HepG2 (cell line): ENCODE data around the gene SPPL2B. TPM values are rescaled to one million over a fixed set of nuclear protein-coding genes. Genes with fewer than 3 reads are reported as not detected.
"Not testable (repeated sequence)": the region's sequence is repeated elsewhere in the genome, so short reads cannot be mapped to it uniquely, and the experiment has no call there.

Experiments used
- ATAC-seq: fragments of 200-7000 bp; cut with Tn5 transposase; 3 replicates; pipeline ENCODE4 v1.9.1; 2020; ENCODE audit warnings: mild to moderate bottlenecking, moderate library complexity
- BruUV-seq: library from RNA; stranded (reverse); fragments of 400-500 nt; replicated peaks from 2 replicates; lab custom pipeline; 2021; lab: Mats Ljungman, UMichigan
- CTCF ChIA-PET: fragments of 300-600 bp; formaldehyde crosslinking; extraction: SDS; loops from one replicate; lab custom pipeline; 2021; ENCODE audit warnings: low total read pairs, inconsistent platforms, low intra/inter-chr PET ratio; lab: Yijun Ruan, JAX
- POLR2A ChIA-PET: fragments of 350-600 bp; sonication (Branson Sonifier 250); formaldehyde crosslinking; loops from one replicate; lab custom pipeline; 2020; ENCODE audit warnings: antibody characterized with exemption, inconsistent platforms; lab: Yijun Ruan, JAX
- DNase-seq: peaks from one replicate; pipeline ENCODE4 v3.0.0-alpha.2; 2015; ENCODE audit warnings: low spot score
- FAIRE-seq: peaks from 3 replicates; lab custom pipeline; 2011; peaks lifted over from hg19 to GRCh38; lab: Jason Lieb, UNC
- H2AFZ ChIP-seq: one replicate; pipeline ENCODE4 v1.6.1; 2011; ENCODE audit warnings: low read length, inconsistent platforms
- H3K27ac ChIP-seq: fragments of 300-600 bp; 3 replicates; pipeline ENCODE4 v1.8.0; 2011; ENCODE audit warnings: mixed run types, mild to moderate bottlenecking, mixed read lengths, low read length, inconsistent platforms; ENCODE audit not compliant: insufficient read depth; ENCODE audit errors: extremely low read length
- H3K27me3 ChIP-seq, 2 experiments: fragments of 200-600 bp in 1 of 2; 2 replicates in 1 of 2; 3 replicates in 1 of 2; pipeline versions ENCODE4 v1.6.0 to v1.8.0; 2011; ENCODE audit warnings: low read length in 2 of 2, mild to moderate bottlenecking in 2 of 2, moderate library complexity in 2 of 2, inconsistent platforms in 1 of 2; ENCODE audit not compliant: insufficient read depth in 2 of 2, control insufficient read depth in 1 of 2
- H3K36me3 ChIP-seq, 2 experiments: fragments of 200-600 bp in 1 of 2; replicated peaks in 1 of 2; 2 replicates in 1 of 2; 3 replicates in 1 of 2; pipeline versions ENCODE4 v1.5.1 to v1.8.0; 2011; ENCODE audit warnings: low read length in 2 of 2, inconsistent platforms in 1 of 2; ENCODE audit not compliant: insufficient read depth in 2 of 2, control insufficient read depth in 1 of 2
- H3K4me1 ChIP-seq: 2 replicates; pipeline ENCODE4 v1.5.1; 2012; ENCODE audit warnings: low read length, inconsistent platforms; ENCODE audit not compliant: insufficient read depth
- H3K4me2 ChIP-seq: 2 replicates; pipeline ENCODE4 v1.6.0; 2011; ENCODE audit warnings: low read depth, low read length, inconsistent platforms
- H3K4me3 ChIP-seq, 3 experiments: fragments of 200-600 bp in 1 of 3; sonication (generic), shearing (Covaris generic) in 1 of 3; replicated peaks in 1 of 3; 2 replicates each; pipeline ENCODE4 v1.5.1; 2011 to 2016; ENCODE audit warnings: low read length in 3 of 3, inconsistent platforms in 2 of 3, low read depth in 2 of 3, mild to moderate bottlenecking in 2 of 3, control low read depth in 1 of 3, mixed read lengths in 1 of 3; ENCODE audit not compliant: insufficient read depth in 1 of 3
- H3K79me2 ChIP-seq: one replicate; pipeline ENCODE4 v1.6.1; 2011; ENCODE audit warnings: low read length, inconsistent platforms; ENCODE audit not compliant: insufficient read depth
- H3K9ac ChIP-seq: 2 replicates; pipeline ENCODE4 v1.6.0; 2011; ENCODE audit warnings: mild to moderate bottlenecking, low read depth, low read length, inconsistent platforms; ENCODE audit not compliant: insufficient read depth
- H3K9me3 ChIP-seq: 2 replicates; pipeline ENCODE4 v1.5.1; 2012; ENCODE audit warnings: mild to moderate bottlenecking, low read length
- H4K20me1 ChIP-seq: 2 replicates; pipeline ENCODE4 v1.6.0; 2011; ENCODE audit warnings: inconsistent platforms, mild to moderate bottlenecking, low read length, moderate library complexity; ENCODE audit not compliant: insufficient read depth
- HINFP ChIP-seq: sonication (generic); formaldehyde crosslinking; IDR thresholded peaks from 2 replicates; pipeline ENCODE4 v1.4.0; 2020; ENCODE audit warnings: low read depth, mild to moderate bottlenecking, missing genetic modification reagents
- IKZF5 ChIP-seq: IDR thresholded peaks from 2 replicates; pipeline ENCODE4 v1.6.1; 2018; ENCODE audit warnings: missing genetic modification reagents, mild to moderate bottlenecking, missing compliant biosample characterization
- NONO ChIP-seq, 2 experiments: fragments of 450-650 bp in 1 of 2; sonication (generic) in 1 of 2; formaldehyde crosslinking in 1 of 2; IDR thresholded peaks in 1 of 2; conservative IDR thresholded peaks in 1 of 2; 2 replicates each; pipeline versions ENCODE4 v1.6.1 to v1.8.0; 2017 to 2022; ENCODE audit warnings: mild to moderate bottlenecking in 1 of 2, missing genetic modification reagents in 1 of 2, moderate library complexity in 1 of 2
- SIX4 ChIP-seq: sonication (generic); formaldehyde crosslinking; IDR thresholded peaks from 2 replicates; pipeline ENCODE4 v1.4.0; 2020; ENCODE audit warnings: missing genetic modification reagents
- THAP9 ChIP-seq: sonication (generic); formaldehyde crosslinking; IDR thresholded peaks from 2 replicates; pipeline ENCODE4; 2020; ENCODE audit warnings: missing genetic modification reagents, mild to moderate bottlenecking, borderline replicate concordance
- ZC3H4 ChIP-seq: sonication (generic); formaldehyde crosslinking; IDR thresholded peaks from 2 replicates; pipeline ENCODE4 v1.4.0; 2020; ENCODE audit warnings: missing genetic modification reagents, borderline replicate concordance
- ZMYM4 ChIP-seq: sonication (generic); formaldehyde crosslinking; IDR thresholded peaks from 2 replicates; pipeline ENCODE4 v1.8.1; 2023; ENCODE audit warnings: mild to moderate bottlenecking, missing genetic modification reagents
- ZNF275 ChIP-seq: sonication (generic); formaldehyde crosslinking; IDR thresholded peaks from 2 replicates; pipeline ENCODE4 v1.8.0; 2022; ENCODE audit warnings: missing genetic modification reagents, mild to moderate bottlenecking, inconsistent platforms, borderline replicate concordance
- ZNF280B ChIP-seq: sonication (generic); formaldehyde crosslinking; IDR thresholded peaks from 2 replicates; pipeline ENCODE4 v1.5.0; 2020; ENCODE audit warnings: missing genetic modification reagents, mild to moderate bottlenecking, borderline replicate concordance
- ZNF292 ChIP-seq: sonication (generic); formaldehyde crosslinking; IDR thresholded peaks from 2 replicates; pipeline ENCODE4 v1.8.1; 2022; ENCODE audit warnings: mild to moderate bottlenecking, low read depth, missing genetic modification reagents, borderline replicate concordance
- ZNF460 ChIP-seq: sonication (generic); formaldehyde crosslinking; IDR thresholded peaks from 2 replicates; pipeline ENCODE4 v1.5.1; 2020; ENCODE audit warnings: missing genetic modification reagents, mild to moderate bottlenecking, borderline replicate concordance
- WGBS: methylation state at CpG from one replicate; pipeline ENCODE4 v1.1.6; 2017; ENCODE audit warnings: low lambda C conversion rate; 5-methylcytosine and 5-hydroxymethylcytosine counted together
- in situ Hi-C: cut with HindIII; loops from 2 replicates; pipeline ENCODE4 v1.10.0; 2017; ENCODE audit warnings: low pct_unique_long_range_greater_than_20kb; ENCODE audit not compliant: extremely low pct_ligation_motif_present
- intact Hi-C: fragments of 100-400 bp; cut with micrococcal nuclease; formaldehyde crosslinking; loops from one replicate; pipeline ENCODE4 v1.10.0; 2022; ENCODE audit not compliant: unreplicated experiment
- polyA plus RNA-seq, 8 experiments: library from polyadenylated mRNA; depleted of rRNA in 3 of 8; stranded (reverse) in 7 of 8; unstranded in 1 of 8; fragments of >200 nt; fragmentation: Illumina TruSeq in 4 of 8; extraction: Trizol in 4 of 8; gene quantifications; 2 replicates each; pipeline versions ENCODE4 v1.2.1 to v1.2.3, GENCODE V29; 2011 to 2016; ENCODE audit warnings: low read depth in 4 of 8, missing spikeins in 1 of 8, mixed read lengths in 1 of 8; ENCODE audit not compliant: insufficient read depth in 1 of 8
- total RNA-seq, 5 experiments: library from RNA; depleted of rRNA; stranded (reverse); fragments of >200 nt; fragmentation: Illumina TruSeq; extraction: Trizol; gene quantifications; 2 replicates each; pipeline ENCODE4 v1.2.3, GENCODE V29; 2016; ENCODE audit warnings: low read depth in 1 of 5

Gene SPPL2B
- total and polyA plus RNA-seq, 2 of the 13 experiments (the other 11 are each of a cell fraction or from before 2014, with no cell fraction given), result 14.9 to 15.2 TPM

GRCh38 chr19:2395293-2395829, 66.9 kb downstream of the SPPL2B start:
- peak; percentile 28 for ATAC-seq
- Histone ChIP-seq H3K4me1 (peaks cover 46% of the 10 kb centered on the region), H3K4me3 (peak overlapping the region; percentile 27 to 66 (median 37); a peak in 3 of 6 replicates), H3K27ac (peak overlapping the region; percentile 85), H3K9ac (peak overlapping the region; percentile 57), H3K4me2 (peak overlapping the region; percentile 85)
- FAIRE-seq; H4K20me1 ChIP-seq; H3K9me3 ChIP-seq; H3K36me3 ChIP-seq; H3K79me2 ChIP-seq; intact Hi-C loops; CTCF ChIA-PET; H2AFZ ChIP-seq; DNase-seq; in situ Hi-C loops; H3K27me3 ChIP-seq; TF ChIP-seq NONO (IDR thresholded peaks at IDR 0.05): not testable (repeated sequence)
- 5% methylated on average over 12 of the region's 18 CpGs for WGBS
- BruUV-seq, result TSS peak; percentile 86
- POLR2A ChIA-PET, result interaction anchor here (0.8 to 5.9 kb wide), 16 partner anchors 9 to 226 kb away, joined by 3 to 92 read pairs (median 5); partner anchors contain the start of genes GADD45B, LMNB2 and TIMM13
- TF ChIP-seq ZC3H4 (CRISPR knock-in tag), result peak; percentile 76; the same call in 1 of the 2 replicates
- TF ChIP-seq ZNF460 (CRISPR knock-in tag), result peak; percentile 90
- peak; percentile 62 for TF ChIP-seq IKZF5
- TF ChIP-seq NONO (CRISPR knock-in tag; conservative IDR thresholded peaks at IDR 0.05), result peak; percentile 54; the same call in 1 of the 2 replicates
- peak; percentile 18; the same call in 1 of the 2 replicates for TF ChIP-seq ZNF275 (CRISPR knock-in tag)
- TF ChIP-seq THAP9, result 0 out of 2 replicates have a peak, but pooled peaks have one; percentile 10
- peak; percentile 19; the same call in 1 of the 2 replicates for TF ChIP-seq SIX4 (CRISPR knock-in tag)
- peak; percentile 21; the same call in 1 of the 2 replicates for TF ChIP-seq ZNF292 (CRISPR knock-in tag)
- peak; percentile 49; the same call in 1 of the 2 replicates for TF ChIP-seq HINFP (CRISPR knock-in tag)
- TF ChIP-seq ZMYM4 (CRISPR knock-in tag), result 0 out of 2 replicates have a peak, but pooled peaks have one; percentile 0
- peak; percentile 17; the same call in 1 of the 2 replicates for TF ChIP-seq ZNF280B (CRISPR knock-in tag)
